ENCODE results near the gene CBX6. TPM values are rescaled to one million over a fixed set of nuclear protein-coding genes. Genes with fewer than 3 reads are reported as not detected.
"Not testable (repeated sequence)": the region's sequence is repeated elsewhere in the genome, so short reads cannot be mapped to it uniquely, and the experiment has no call there.

The CBX6 gene
- total and polyA plus RNA-seq, 9 of the 15 experiments (the other 6 are each of a cell fraction or from before 2014, with no cell fraction given): 0.75 to 31.6 (median 8.0) TPM

DNA sequence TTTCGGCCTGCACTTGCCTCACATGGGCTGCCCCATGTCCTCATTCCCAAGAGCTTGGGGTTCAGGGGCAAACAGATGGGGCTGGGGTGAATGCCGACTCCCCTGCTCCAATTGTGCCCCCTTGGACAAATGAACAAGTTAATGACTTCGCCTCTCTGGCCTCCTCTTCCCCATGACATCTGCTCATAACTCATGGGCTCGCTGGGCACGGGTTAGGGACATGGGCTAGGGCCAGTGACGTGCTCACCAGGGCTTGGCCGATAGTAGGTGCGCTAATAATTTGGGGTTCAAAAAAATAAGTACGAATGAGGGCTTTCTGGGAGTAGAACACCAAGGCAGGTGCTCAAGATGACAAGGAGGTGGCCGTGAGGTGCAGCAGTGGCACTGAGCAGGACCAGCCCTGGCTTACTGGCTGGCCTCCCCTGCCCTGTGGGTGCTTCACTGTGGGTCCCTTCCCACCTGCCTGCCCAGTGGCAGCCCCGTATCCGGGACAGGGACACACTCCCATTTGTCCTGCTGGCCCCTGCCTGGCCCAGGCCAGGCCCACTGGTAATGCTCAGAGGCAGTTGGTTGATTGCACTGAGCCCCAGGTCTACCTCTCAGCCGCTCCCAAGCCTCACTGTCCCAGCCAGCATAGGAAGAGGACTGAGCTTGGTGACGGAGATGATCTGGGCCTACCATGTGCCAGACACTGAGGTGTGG is 12.3 kb downstream of the CBX6 start:
- DNase-seq (ENCODE audit: extremely low read depth in 1 of 4, low spot score in 3 of 4): no peak
- peaks cover 0 to 27% of the 10 kb centered on the region in 2 experiments; a peak in 3 of 5 replicates for H3K4me1 ChIP-seq (replicated peaks in 1 of 2; ENCODE audit: control insufficient read depth in 2 of 2, insufficient read depth in 2 of 2, low read length in 2 of 2)
- no peaks in the 10 kb centered on the region for H4K20me1 ChIP-seq (replicated peaks; ENCODE audit: control insufficient read depth, insufficient read depth, low read length)
- peaks cover 2% of the 10 kb centered on the region for H3K9me1 ChIP-seq (ENCODE audit: control insufficient read depth, insufficient read depth, low read length)
- intact Hi-C loops (cut with micrococcal nuclease): no loop called here
- ChIA-PET POLR2A (no interaction called here), CTCF (ENCODE audit: low intra/inter-chr PET ratio) (no interaction called here)
- in situ Hi-C loops (cut with MboI): no loop called here
- H3K4me2 ChIP-seq (ENCODE audit: insufficient read depth, low read length): no peak overlapping the region
- H3K27me3 ChIP-seq (ENCODE audit: control insufficient read depth in 2 of 2, insufficient read depth in 2 of 2, low read length in 2 of 2): no peaks in the 10 kb centered on the region
- H2AFZ ChIP-seq (ENCODE audit: low read depth, low read length): no peak overlapping the region
- H3K27ac ChIP-seq (ENCODE audit: extremely low read depth, low read depth, low read length): no peak overlapping the region
- no peaks in the 10 kb centered on the region; the same call in 2 of the 3 replicates for H3K79me2 ChIP-seq (ENCODE audit: control insufficient read depth, insufficient read depth, low read length)
- no peak overlapping the region for H3K4me3 ChIP-seq
- peak overlapping the region in 1 of 2 experiments; percentile 36; a peak in 1 of 4 replicates for H3K9ac ChIP-seq (ENCODE audit: insufficient read depth in 1 of 2, low read depth in 2 of 2, low read length in 2 of 2)
- H3K36me3 ChIP-seq (ENCODE audit: control insufficient read depth, insufficient read depth, low read length): no peaks in the 10 kb centered on the region; the same call in 2 of the 3 replicates
- no peak for TF ChIP-seq ILK (tag; IDR thresholded peaks at IDR 0.05; ENCODE audit: borderline replicate concordance, low read depth)
- no peak for TF ChIP-seq HEY1 (CRISPR knock-in tag; IDR thresholded peaks at IDR 0.05; ENCODE audit: borderline replicate concordance)
- no peak for TF ChIP-seq HDAC2 (IDR thresholded peaks at IDR 0.05)
- no peaks in the 10 kb centered on the region for H3K9me3 ChIP-seq (replicated peaks; ENCODE audit: control insufficient read depth, insufficient read depth, low read depth, low read length)
- FAIRE-seq: no peak
- no peak for ATAC-seq
- no TSS peak for BruUV-seq (replicated peaks)
- whole genome bisulfite sequencing (ENCODE audit: insufficient coverage, low coverage, missing lambda C conversion rate): 65% methylated on average over 13 of the region's 14 CpGs

DNA sequence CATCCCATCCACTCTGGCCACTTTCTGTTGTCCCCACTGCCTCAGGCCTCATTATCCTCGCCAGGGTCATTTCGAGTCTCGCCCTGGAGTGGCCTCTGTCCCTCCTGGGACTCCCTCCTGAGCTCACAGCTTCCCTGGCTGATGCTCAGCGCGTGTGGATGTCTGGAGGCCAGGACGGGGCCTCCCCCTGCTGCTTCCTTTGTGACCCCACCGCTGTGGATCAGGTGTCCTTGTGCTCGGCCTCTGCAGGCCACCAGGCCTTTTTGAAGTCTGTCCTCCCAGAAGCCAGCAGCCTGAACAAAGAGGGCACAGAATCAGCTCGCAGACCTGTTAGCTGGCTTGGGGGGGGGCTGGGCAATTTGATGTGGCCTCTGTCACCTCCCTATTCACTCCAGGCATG is 13.5 kb downstream of the CBX6 start:
- ChIA-PET POLR2A (interaction anchor here (0.6 to 1.3 kb wide), 3 partner anchors 10 to 226 kb away, joined by 3 to 5 read pairs (median 3); no protein-coding TSS in a partner anchor), CTCF (ENCODE audit: low intra/inter-chr PET ratio) (no interaction called here)
- Histone ChIP-seq H2AFZ (ENCODE audit: low read depth, low read length) (no peak overlapping the region), H3K4me2 (ENCODE audit: insufficient read depth, low read length) (no peak overlapping the region), H3K9me1 (ENCODE audit: control insufficient read depth, insufficient read depth, low read length) (peaks cover under 1% of the 10 kb centered on the region), H3K4me3 (no peak overlapping the region), H3K27ac (ENCODE audit: extremely low read depth, low read depth, low read length) (no peak overlapping the region), H3K4me1 (replicated peaks in 1 of 2; ENCODE audit: control insufficient read depth in 2 of 2, insufficient read depth in 2 of 2, low read length in 2 of 2) (peaks cover 0 to 18% of the 10 kb centered on the region in 2 experiments; a peak in 3 of 5 replicates), H3K27me3 (ENCODE audit: control insufficient read depth in 2 of 2, insufficient read depth in 2 of 2, low read length in 2 of 2) (no peaks in the 10 kb centered on the region), H3K36me3 (ENCODE audit: control insufficient read depth, insufficient read depth, low read length) (no peaks in the 10 kb centered on the region; the same call in 2 of the 3 replicates), H3K79me2 (ENCODE audit: control insufficient read depth, insufficient read depth, low read length) (no peaks in the 10 kb centered on the region), H3K9me3 (replicated peaks; ENCODE audit: control insufficient read depth, insufficient read depth, low read depth, low read length) (no peaks in the 10 kb centered on the region), H4K20me1 (replicated peaks; ENCODE audit: control insufficient read depth, insufficient read depth, low read length) (no peaks in the 10 kb centered on the region), H3K9ac (ENCODE audit: insufficient read depth in 1 of 2, low read depth in 2 of 2, low read length in 2 of 2) (no peak overlapping the region; a peak in 1 of 4 replicates)
- in situ Hi-C loops (cut with MboI): no loop called here
- no peak for ATAC-seq
- WGBS (ENCODE audit: insufficient coverage, low coverage, missing lambda C conversion rate): 30% methylated on average over 2 of the region's 9 CpGs
- no TSS peak for BruUV-seq (replicated peaks)
- TF ChIP-seq ZNF197 (CRISPR knock-in tag; IDR thresholded peaks at IDR 0.05; ENCODE audit: low read depth): no peak
- no peak for DNase-seq (ENCODE audit: extremely low read depth in 1 of 4, low spot score in 3 of 4)
- no peak for FAIRE-seq
- intact Hi-C loops (cut with micrococcal nuclease): no loop called here

DNA sequence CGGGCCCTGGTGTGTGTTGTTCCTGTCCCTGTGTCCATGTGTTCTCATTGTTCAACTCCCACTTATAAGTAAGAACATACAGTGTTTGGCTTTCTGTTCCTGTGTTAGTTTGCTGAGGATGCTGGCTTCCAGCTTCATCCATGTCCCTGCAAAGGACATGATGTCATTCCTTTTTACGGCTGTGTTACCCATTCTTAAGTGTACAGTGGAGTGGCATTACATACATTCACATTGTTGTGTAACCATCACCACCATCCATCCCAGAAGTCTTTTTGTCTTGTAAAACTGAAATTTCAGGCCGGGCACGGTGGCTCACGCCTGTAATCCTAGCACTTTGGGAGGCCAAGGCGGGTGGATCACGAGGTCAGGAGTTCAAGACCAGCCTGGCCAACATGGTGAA is 17.5 kb downstream of the CBX6 start:
- FAIRE-seq; H3K27me3 ChIP-seq (ENCODE audit: control insufficient read depth in 2 of 2, insufficient read depth in 2 of 2, low read length in 2 of 2); H2AFZ ChIP-seq (ENCODE audit: low read depth, low read length); H3K79me2 ChIP-seq (ENCODE audit: control insufficient read depth, insufficient read depth, low read length); H3K4me3 ChIP-seq; H3K9me1 ChIP-seq (ENCODE audit: control insufficient read depth, insufficient read depth, low read length); H3K9me3 ChIP-seq (replicated peaks; ENCODE audit: control insufficient read depth, insufficient read depth, low read depth, low read length); H3K9ac ChIP-seq (ENCODE audit: insufficient read depth in 1 of 2, low read depth in 2 of 2, low read length in 2 of 2); H3K36me3 ChIP-seq (ENCODE audit: control insufficient read depth, insufficient read depth, low read length); H3K27ac ChIP-seq (ENCODE audit: extremely low read depth, low read depth, low read length); intact Hi-C loops (cut with micrococcal nuclease); H4K20me1 ChIP-seq (replicated peaks; ENCODE audit: control insufficient read depth, insufficient read depth, low read length); BruUV-seq (replicated peaks); DNase-seq (ENCODE audit: extremely low read depth in 1 of 4, low spot score in 3 of 4); H3K4me2 ChIP-seq (ENCODE audit: insufficient read depth, low read length); ATAC-seq: not testable (repeated sequence)
- ChIA-PET CTCF (ENCODE audit: low intra/inter-chr PET ratio) (interaction anchor here (0.6 kb wide), 1 partner anchor 31 kb away, joined by 3 read pairs; no protein-coding TSS in a partner anchor), POLR2A (interaction anchor here (1.5 kb wide), 1 partner anchor 12 kb away, joined by 7 read pairs; no protein-coding TSS in a partner anchor)
- peaks cover 0 to 11% of the 10 kb centered on the region in 2 experiments; a peak in 2 of 5 replicates for H3K4me1 ChIP-seq (replicated peaks in 1 of 2; ENCODE audit: control insufficient read depth in 2 of 2, insufficient read depth in 2 of 2, low read length in 2 of 2)
- in situ Hi-C loops (cut with MboI): loop anchor here (5.0 kb wide), 1 partner anchor 87 kb away; no protein-coding TSS in a partner anchor
- 60% methylated on average over 2 of the region's 7 CpGs for WGBS (ENCODE audit: insufficient coverage, low coverage, missing lambda C conversion rate)

Measured in K562 (cell line).